IPS-18c (cell line): ENCODE results near the gene TAS1R3.
"Not testable (repeated sequence)": the region's sequence is repeated elsewhere in the genome, so short reads cannot be mapped to it uniquely, and the experiment has no call there.

Experiments
- H3K4me3 ChIP-seq: 2 replicates; pipeline ENCODE4 v1.7.0; 2013; ENCODE audit warnings: low read depth, mild to moderate bottlenecking, low read length, moderate library complexity; ENCODE audit not compliant: insufficient read depth
- H3K9me3 ChIP-seq: one replicate; pipeline ENCODE4 v1.6.1; 2013; ENCODE audit warnings: mild to moderate bottlenecking, low read length, moderate library complexity; ENCODE audit not compliant: control insufficient read depth, insufficient read depth

TAS1R3 gene

DNA sequence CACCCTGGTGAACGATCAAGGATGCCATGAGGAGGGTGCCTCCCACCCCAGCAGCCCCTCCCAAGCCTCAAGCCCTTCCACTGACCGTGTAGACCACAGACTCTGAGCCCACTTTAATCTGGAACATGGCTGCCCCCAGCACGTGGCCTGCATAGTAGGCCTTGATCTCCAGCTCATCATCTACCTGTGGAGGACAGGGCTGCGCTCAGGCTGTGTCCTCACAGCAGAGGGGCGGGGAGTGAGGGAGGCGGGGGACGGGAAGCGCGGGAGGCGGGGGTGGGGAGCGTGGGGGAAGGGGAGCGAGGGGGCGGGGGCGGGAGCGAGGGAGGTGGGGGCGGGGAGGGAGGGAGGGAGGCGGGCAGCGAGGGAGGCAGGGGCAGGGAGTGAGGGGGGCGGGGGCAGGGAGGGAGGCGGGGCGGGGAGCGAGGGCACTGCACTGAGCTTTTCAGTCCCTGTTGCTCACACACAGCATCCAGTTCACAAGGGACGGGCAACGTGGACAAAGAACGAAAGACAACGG, 15.6 kb upstream of the TAS1R3 start:
- no peak overlapping the region; the same call in 1 of the 2 replicates for H3K4me3 ChIP-seq

DNA sequence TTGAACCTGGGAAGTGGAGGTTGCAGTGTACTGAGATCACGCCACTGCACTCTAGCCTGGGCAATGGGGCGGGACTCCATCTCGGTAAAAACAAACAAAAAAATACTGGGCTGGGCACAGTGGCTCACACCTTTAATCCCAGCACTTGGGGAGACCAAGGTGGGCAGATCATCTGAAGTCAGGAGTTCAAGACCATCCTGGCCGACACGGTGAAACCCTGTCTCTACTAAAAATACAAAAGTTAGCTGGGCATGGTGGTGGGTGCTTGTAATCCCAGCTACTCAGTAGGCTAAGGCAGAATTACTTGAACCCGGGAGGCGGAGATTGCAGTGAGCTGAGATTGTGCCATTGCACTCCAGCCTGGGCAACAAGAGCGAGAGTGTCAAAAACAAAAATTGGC, 14.9 kb upstream of the TAS1R3 start:
- H3K4me3 ChIP-seq, H3K9me3 ChIP-seq: not testable (repeated sequence)

More for the DNA sequence above, 15.6 kb upstream of the TAS1R3 start:
- no peaks in the 10 kb centered on the region for H3K9me3 ChIP-seq

DNA sequence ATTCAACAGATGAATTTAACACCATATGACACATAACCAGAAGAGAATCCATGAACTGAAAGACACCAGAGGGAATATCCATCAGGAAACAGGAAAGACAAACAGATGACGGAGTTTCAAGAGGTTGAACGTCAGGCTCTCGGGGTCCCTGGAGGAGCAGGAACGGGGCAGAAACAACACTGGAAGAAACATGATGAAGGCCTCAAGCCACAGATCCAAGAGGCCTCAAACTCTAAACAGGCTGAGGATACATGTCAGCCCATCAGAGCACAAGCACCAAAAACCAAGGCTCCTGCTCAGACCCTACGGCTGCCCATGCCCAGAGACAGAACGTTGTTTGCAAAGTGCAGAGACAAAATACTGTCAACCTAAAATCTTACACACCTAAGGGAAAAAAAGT, 13.7 kb upstream of the TAS1R3 start:
- no peaks in the 10 kb centered on the region for H3K9me3 ChIP-seq

DNA sequence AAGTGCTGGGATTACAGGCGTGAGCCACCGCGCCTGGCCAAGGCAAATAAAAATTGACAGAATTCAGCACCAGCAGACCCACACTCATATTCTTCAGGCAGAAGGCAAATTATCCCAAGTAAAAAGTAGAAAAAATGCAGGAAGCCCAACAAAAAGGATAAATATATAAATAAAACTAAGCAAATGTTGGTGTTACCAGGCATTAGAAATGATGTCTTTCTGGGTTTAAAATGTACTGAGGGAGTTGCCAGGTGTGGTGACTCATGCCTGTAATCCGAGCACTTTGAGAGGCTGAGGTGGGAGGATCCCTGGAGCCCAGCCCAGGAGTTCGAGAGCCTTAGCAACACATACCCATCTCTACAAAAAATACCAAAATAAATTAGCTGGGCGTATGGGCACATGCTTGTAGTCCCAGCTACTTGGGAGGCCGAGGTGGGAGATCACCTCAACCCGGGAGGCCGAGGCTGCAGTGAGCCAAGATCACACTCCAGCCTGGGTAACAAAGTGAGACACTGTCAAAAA, 12.9 kb upstream of the TAS1R3 start:
- no peaks in the 10 kb centered on the region for H3K9me3 ChIP-seq
- H3K4me3 ChIP-seq = no peak overlapping the region

More for the DNA sequence above, 13.7 kb upstream of the TAS1R3 start:
- H3K4me3 ChIP-seq = no peak overlapping the region

DNA sequence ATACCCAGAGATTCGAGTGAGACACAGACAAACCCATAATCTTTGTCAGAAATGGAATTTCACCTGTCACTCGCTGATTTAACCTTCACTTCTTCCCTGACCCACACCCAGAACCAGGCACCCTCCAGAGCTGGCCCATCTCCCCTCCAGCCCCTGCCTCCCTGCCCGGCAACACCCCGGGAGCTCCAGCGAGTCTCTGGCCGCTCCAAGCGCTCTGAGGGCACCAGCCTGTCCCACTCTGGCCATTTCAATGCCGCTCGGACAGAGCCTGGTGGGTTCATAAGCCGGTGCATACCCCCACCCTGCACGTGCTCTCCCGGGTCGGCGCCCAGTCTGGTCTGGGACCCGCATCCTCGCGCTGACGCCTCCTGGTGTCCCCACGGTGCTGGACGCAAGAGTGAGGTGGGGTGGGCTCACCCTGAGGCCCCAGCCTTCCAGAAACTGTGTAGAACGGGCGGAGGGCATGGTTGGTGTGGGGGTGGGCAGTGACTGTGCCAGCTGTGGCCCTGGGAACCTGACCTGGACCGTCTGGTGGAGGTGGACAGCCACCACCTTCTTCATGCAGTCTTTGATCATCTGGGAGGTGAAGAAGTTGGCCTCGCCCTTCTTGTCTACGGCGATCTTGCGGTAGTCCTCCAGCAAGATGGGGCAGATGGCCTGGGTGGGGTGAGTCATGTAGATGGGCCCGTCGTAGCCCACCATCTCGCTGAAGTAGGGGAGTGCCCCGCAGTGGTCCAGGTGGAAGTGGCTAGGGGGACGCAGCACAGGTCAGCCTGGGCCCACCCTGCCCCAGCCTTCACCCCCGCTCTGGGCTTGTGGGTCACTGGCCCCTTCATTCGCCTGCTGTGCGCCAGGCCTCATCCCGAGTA, 12.1 kb upstream of the TAS1R3 start:
- H3K9me3 ChIP-seq = no peaks in the 10 kb centered on the region

DNA sequence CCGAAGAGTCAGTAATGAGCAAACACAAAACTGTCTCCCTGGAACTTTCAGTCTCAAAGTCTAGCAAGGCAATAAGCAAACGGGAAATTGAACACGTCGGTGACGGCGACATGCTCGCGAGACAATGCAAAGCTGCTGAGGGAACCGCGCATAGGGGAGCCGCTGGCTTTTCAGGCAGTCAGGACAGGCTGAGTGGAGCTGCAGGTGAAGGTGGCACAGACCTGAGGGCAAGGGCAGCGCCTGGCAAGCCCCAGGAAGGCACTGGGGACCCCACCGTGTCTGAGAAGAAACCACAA, 11.5 kb upstream of the TAS1R3 start:
- H3K4me3 ChIP-seq = no peak overlapping the region
- no peaks in the 10 kb centered on the region for H3K9me3 ChIP-seq

More for the DNA sequence above, 12.1 kb upstream of the TAS1R3 start:
- no peak overlapping the region for H3K4me3 ChIP-seq

DNA sequence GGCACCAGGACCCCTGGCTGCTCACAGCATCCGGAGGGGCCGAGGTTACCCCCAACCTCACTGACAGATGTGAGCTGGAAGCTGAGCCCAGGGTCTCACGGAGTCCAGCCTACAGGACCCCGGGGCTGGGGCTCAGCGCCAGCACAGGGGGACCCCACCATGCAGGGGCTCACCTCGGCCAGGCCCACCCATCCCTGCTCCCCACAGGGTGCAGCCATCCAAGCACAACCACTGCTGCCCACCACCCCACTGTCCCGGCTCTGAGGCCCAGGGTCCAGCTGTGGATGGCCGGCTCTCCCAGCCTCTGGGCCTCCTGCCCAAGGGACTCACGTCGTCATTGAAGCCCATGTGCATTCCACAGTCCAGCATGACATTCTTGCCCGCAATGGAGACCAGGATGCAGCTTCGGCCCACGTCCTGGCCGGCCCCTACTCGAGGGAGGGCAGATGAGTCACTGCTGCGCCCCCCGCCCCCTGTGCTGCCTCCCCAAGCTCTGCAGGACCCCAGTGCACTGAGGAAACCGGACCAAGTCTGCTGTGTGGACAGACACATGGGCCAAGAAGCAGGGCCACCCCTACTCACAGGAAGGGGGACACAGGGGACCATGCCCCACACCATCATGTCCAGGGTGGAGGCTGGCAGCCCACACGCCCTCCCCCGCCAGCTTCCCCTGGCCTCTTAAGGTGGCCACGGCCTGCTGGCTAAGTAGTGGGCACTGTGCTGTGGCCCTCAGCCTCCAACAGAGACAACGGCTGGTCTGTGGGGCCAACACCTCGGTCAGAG, 10.2 kb upstream of the TAS1R3 start:
- no peaks in the 10 kb centered on the region for H3K9me3 ChIP-seq
- no peak overlapping the region for H3K4me3 ChIP-seq

DNA sequence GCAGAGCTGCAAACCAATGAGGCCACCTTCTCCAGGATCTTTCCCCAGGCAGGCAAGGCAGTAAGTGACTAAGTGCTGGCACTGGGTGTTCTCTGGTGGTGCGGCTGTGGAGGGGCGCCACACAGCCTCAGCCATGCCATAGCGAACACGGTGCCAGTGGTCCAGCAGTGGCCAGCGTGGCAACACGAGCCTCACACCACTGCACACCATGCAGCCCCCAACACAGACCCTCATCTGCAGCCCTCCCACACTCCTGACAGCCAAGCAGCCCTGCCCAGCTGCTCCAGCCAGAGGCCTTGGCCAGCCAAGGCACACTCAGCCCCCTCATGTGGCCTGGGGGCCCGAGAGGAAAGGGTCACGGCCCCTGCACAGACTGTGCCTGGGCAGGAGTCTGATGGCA, 9.6 kb upstream of the TAS1R3 start:
- H3K9me3 ChIP-seq = no peaks in the 10 kb centered on the region
- no peak overlapping the region for H3K4me3 ChIP-seq

DNA sequence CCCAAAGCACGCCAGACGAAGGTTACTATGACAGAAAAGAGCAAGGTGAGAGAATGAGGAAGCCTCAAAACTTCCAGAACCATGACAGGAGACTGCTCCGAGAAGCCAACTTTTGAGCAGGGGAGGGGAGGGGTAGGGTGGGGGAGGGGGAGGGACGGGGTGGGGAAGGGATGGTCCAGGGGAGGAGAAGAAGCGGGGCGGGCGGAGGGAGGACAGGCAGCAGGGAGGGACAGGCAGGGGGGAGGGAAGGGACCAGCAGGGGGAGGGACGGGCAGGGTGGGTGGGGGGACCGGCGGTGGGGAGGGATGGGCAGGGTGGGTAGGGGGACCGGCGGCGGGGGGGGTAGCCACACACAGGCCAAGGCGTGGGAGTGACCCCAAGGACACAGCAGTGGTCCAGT, 8.7 kb upstream of the TAS1R3 start:
- Histone ChIP-seq H3K4me3 (no peak overlapping the region), H3K9me3 (no peaks in the 10 kb centered on the region)

DNA sequence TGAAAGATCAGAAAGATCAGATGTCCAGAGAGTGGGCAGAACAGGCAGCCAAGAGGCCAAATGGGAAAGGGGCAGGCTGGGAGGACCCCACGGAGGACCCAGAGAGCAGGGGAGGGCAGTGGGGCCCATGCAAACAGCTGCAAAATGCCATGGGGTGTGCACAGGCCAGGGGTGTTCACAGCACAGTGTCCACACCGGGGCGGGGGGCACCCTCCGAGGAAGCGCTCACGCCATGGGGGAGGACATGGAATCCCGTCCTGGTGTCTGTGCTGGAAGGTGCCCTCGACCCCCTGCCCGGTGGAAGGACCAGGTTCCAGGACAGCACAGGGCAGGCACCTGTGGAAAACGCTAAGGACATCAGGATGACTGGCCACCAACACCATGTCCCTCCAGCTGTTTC, 8.1 kb upstream of the TAS1R3 start:
- H3K9me3 ChIP-seq = no peaks in the 10 kb centered on the region
- H3K4me3 ChIP-seq = no peak overlapping the region

DNA sequence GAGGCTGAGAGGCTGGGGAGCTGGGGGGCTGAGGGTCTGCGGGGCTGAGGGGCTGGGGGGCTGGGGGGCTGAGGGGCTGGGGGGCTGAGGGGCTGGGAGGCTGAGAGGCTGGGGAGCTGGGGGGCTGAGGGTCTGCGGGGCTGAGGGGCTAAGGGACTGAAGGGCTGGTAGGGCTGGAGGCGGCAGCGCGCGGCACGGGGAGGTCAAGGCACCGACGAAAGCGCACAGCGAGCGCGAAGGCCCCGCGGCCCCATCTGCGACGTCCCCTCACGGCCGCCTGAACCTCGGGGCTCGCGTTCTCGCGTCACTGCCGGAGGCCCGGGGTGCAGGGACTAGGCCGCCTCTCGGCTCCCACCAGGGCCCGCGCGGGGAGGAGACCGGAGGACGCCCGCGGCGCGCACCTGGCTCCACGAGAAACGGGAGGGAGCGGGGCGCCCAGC, 7.0 kb upstream of the TAS1R3 start:
- H3K4me3 ChIP-seq = peak overlapping the region; percentile 93
- no peaks in the 10 kb centered on the region for H3K9me3 ChIP-seq

DNA sequence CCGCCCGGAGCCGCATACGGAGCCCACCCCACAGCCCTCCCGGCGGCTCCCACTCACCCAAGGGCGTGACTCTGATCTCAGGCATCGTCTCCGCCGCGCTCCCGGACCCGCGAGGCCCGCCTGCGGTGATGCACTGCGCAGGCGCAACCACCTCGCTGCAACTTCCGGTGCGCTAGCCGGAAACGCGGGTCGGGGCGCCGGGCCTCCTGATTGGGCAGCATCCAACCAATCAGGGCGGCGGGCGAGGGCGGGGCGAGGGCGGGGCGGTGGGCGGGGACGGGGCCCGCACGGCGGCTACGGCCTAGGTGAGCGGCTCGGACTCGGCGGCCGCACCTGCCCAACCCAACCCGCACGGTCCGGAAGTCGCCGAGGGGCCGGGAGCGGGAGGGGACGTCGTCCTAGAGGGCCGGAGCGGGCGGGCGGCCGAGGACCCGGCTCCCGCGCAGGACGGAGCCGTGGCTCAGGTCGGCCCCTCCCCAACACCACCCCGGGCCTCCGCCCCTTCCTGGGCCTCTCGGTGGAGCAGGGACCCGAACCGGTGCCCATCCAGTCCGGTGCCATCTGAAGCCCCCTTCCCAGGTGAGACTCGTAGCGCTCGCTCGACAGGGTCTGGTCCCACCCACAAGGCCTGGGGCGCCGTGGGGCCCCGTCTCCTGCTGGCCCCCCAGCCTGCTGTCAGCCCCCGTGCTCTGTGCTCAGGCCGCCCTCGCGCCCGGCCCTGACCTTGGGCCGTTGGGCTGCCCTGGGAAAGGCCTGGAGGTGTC, 6.4 kb upstream of the TAS1R3 start, which contains the start of the genes CPTP and INTS11:
CPTP (plus strand) TSS at position 279 of the 764 bp plus-strand sequence. CDS start 2,109 bp downstream, outside the sequence.
INTS11 (minus strand) TSS at position 137 of the 764 bp plus-strand sequence; CDS start at position 85, 52 bp downstream.
- H3K9me3 ChIP-seq = no peaks in the 10 kb centered on the region

DNA sequence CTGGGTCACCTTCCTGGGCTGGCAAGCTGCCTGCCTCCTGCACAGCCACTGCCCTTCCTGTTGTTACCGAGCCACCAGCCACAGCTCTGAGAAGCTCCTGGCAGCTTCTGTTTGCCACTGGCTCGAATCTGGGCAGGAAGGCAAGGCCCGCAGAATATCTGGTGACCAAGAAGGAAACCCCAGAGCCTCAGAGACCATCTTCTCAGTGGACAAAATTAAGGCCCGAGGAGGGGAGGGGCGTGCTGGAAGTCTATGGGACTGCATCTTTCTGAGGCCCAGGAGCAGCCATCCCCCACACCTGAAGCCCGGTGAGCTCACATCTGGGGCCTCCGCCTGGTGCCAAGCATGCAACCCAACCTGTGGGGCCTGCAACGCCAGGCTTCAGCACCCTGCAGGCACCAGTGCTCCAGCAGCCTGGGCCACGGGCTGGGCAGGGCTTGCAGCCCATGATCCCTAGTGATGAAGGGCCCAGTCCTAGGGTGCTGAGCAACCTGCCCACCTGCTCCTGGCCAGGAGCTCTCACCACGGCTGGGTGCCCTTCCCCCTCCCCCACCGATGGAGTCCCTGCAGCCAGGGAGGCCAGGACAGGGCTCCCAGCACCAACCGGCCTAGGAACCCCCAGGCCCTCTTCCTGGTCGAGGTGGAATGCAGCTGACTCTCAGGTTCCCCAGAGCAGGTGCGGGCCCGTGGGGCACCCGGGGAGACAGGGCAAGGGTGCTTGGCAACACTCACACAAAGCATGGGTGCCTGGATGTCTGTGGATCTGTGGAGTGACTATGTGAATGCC, 5.6 kb upstream of the TAS1R3 start:
- Histone ChIP-seq H3K9me3 (no peaks in the 10 kb centered on the region), H3K4me3 (peak overlapping the region; percentile 76)

More for the DNA sequence above, 6.4 kb upstream of the TAS1R3 start, which contains the start of the genes CPTP and INTS11:
- H3K4me3 ChIP-seq = peak within 1 kb of the TSS; percentile 93

DNA sequence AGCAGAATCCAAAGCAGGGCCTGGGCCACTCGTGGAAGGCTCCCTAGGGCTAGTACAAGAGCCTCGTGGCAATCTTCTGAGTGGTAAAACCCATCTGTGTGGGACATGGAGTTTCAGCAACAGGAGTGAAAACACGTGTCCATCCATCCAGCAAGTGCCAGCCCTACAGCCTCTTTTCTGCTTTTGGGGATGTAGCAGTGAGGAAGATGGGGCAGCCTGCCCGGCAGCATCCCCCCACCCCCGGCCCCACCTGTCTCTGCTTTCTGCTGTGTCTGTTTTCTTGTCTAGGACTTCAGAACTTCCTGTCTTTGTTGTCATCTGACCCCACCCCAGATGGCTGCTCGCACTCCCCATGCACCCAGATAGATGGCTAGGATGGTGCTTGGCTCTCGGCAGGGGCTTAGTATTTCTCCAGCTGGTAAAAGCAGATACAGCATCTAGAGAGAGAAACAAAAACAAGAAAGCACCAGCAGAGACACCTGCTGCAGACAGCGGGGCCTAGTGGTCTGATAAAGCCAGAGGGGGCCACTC, 4.9 kb upstream of the TAS1R3 start:
- H3K4me3 ChIP-seq = no peak overlapping the region
- no peaks in the 10 kb centered on the region for H3K9me3 ChIP-seq

DNA sequence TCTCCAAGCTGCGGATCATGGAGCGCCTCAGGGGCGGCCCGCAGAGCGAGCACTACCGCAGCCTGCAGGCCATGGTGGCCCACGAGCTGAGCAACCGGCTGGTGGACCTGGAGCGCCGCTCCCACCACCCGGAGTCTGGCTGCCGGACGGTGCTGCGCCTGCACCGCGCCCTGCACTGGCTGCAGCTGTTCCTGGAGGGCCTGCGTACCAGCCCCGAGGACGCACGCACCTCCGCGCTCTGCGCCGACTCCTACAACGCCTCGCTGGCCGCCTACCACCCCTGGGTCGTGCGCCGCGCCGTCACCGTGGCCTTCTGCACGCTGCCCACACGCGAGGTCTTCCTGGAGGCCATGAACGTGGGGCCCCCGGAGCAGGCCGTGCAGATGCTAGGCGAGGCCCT, 3.8 kb upstream of the TAS1R3 start:
- Histone ChIP-seq H3K9me3 (no peaks in the 10 kb centered on the region), H3K4me3 (no peak overlapping the region)

DNA sequence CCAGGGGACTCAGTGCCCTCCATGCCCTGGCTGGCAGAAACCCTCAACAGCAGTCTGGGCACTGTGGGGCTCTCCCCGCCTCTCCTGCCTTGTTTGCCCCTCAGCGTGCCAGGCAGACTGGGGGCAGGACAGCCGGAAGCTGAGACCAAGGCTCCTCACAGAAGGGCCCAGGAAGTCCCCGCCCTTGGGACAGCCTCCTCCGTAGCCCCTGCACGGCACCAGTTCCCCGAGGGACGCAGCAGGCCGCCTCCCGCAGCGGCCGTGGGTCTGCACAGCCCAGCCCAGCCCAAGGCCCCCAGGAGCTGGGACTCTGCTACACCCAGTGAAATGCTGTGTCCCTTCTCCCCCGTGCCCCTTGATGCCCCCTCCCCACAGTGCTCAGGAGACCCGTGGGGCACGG, 2.8 kb upstream of the TAS1R3 start:
- no peak overlapping the region for H3K4me3 ChIP-seq

More for the DNA sequence above, 2.8 kb upstream of the TAS1R3 start:
- no peaks in the 10 kb centered on the region for H3K9me3 ChIP-seq
